CD14-positive monocyte (primary cell): Measurements from ENCODE around the gene IGF1R. TPM values are rescaled to one million over a fixed set of nuclear protein-coding genes. Genes with fewer than 3 reads are reported as not detected.

Experiments
- DNase-seq, 3 donors: peaks; one replicate each; pipeline ENCODE4 v3.0.0-alpha.2; 2011 to 2022
- H2AFZ ChIP-seq: 2 replicates; pipeline ENCODE4 v1.6.0; 2012; ENCODE audit warnings: mild to moderate bottlenecking, low read depth, low read length, inconsistent platforms; ENCODE audit not compliant: insufficient read depth, poor library complexity, severe bottlenecking
- H3K27ac ChIP-seq, 2 donors: 1 replicate in 1 of 2; 2 replicates in 1 of 2; pipeline ENCODE4 v1.5.1; 2012 to 2013; ENCODE audit warnings: low read length in 2 of 2, control low read depth in 1 of 2, inconsistent platforms in 1 of 2, low read depth in 1 of 2, mild to moderate bottlenecking in 1 of 2
- H3K27me3 ChIP-seq, 2 donors: one replicate each; pipeline versions ENCODE4 v1.6.0 to v1.6.1; 2011 to 2013; ENCODE audit warnings: low read length in 2 of 2; ENCODE audit not compliant: control insufficient read depth in 2 of 2, insufficient read depth in 2 of 2
- H3K36me3 ChIP-seq, 2 donors: replicated peaks in 1 of 2; 1 replicate in 1 of 2; 2 replicates in 1 of 2; pipeline versions ENCODE4 v1.5.1 to v1.6.1; 2012 to 2013; ENCODE audit warnings: low read length in 2 of 2, control low read depth in 1 of 2, inconsistent platforms in 1 of 2, mild to moderate bottlenecking in 1 of 2; ENCODE audit not compliant: insufficient read depth in 2 of 2, control insufficient read depth in 1 of 2
- H3K4me1 ChIP-seq, 2 donors: 1 replicate in 1 of 2; 2 replicates in 1 of 2; pipeline versions ENCODE4 v1.5.1 to v1.6.1; 2012 to 2013; ENCODE audit warnings: low read length in 2 of 2, control low read depth in 1 of 2, inconsistent platforms in 1 of 2, mild to moderate bottlenecking in 1 of 2, moderate library complexity in 1 of 2; ENCODE audit not compliant: insufficient read depth in 2 of 2, control insufficient read depth in 1 of 2
- H3K4me2 ChIP-seq: replicated peaks from 2 replicates; pipeline ENCODE3; 2012; ENCODE audit warnings: low read length, moderate library complexity, mild to moderate bottlenecking; ENCODE audit not compliant: poor library complexity, severe bottlenecking; ENCODE audit errors: extremely low read depth
- H3K4me3 ChIP-seq, 3 experiments: fragments of 200-600 bp in 1 of 3; sonication (generic) in 1 of 3; replicated peaks in 1 of 3; 1 replicate in 2 of 3; 2 replicates in 1 of 3; pipeline ENCODE4 v1.5.1; 2011 to 2013; ENCODE audit warnings: low read length in 3 of 3, mild to moderate bottlenecking in 3 of 3, control low read depth in 2 of 3, low read depth in 2 of 3, inconsistent platforms in 1 of 3, moderate library complexity in 1 of 3
- H3K79me2 ChIP-seq: 2 replicates; pipeline ENCODE4 v1.6.0; 2012; ENCODE audit warnings: mild to moderate bottlenecking, control low read depth, inconsistent platforms, low read length, moderate library complexity; ENCODE audit not compliant: insufficient read depth
- H3K9ac ChIP-seq: 2 replicates; pipeline ENCODE4 v1.6.0; 2017; ENCODE audit warnings: low read length, mild to moderate bottlenecking; ENCODE audit not compliant: insufficient read depth, poor library complexity, severe bottlenecking
- H3K9me3 ChIP-seq, 2 donors: replicated peaks in 1 of 2; 1 replicate in 1 of 2; 2 replicates in 1 of 2; pipeline versions ENCODE4 v1.5.1 to v1.6.1; 2012 to 2013; ENCODE audit warnings: low read length in 2 of 2, control low read depth in 1 of 2; ENCODE audit not compliant: control insufficient read depth in 1 of 2, insufficient read depth in 1 of 2
- H4K20me1 ChIP-seq: 2 replicates; pipeline ENCODE4 v1.6.0; 2012; ENCODE audit warnings: mild to moderate bottlenecking, low read length, control low read depth, moderate library complexity; ENCODE audit not compliant: insufficient read depth
- H3K27ac Mint-ChIP-seq, 7 donors: one replicate each; pipeline ENCODE4 v1.8.0; 2020; ENCODE audit warnings: mild to moderate bottlenecking in 7 of 7, mixed read lengths in 7 of 7, moderate library complexity in 6 of 7, inconsistent platforms in 2 of 7
- H3K27me3 Mint-ChIP-seq, 3 donors: one replicate each; pipeline ENCODE4 v1.8.0; 2021 to 2022; ENCODE audit warnings: low read depth in 3 of 3, mild to moderate bottlenecking in 3 of 3, mixed read lengths in 3 of 3, moderate library complexity in 3 of 3, inconsistent platforms in 1 of 3
- H3K36me3 Mint-ChIP-seq, 2 donors: one replicate each; pipeline ENCODE4 v1.8.0; 2020; ENCODE audit warnings: mixed read lengths in 2 of 2, inconsistent platforms in 1 of 2, mild to moderate bottlenecking in 1 of 2
- H3K4me1 Mint-ChIP-seq: one replicate; pipeline ENCODE4 v1.8.0; 2020; ENCODE audit warnings: mild to moderate bottlenecking, mixed read lengths
- H3K4me3 Mint-ChIP-seq, 2 donors: one replicate each; pipeline ENCODE4 v1.8.0; 2020; ENCODE audit warnings: mild to moderate bottlenecking in 2 of 2, mixed read lengths in 2 of 2, moderate library complexity in 1 of 2
- H3K9me3 Mint-ChIP-seq, 7 donors: one replicate each; pipeline ENCODE4 v1.8.0; 2020 to 2022; ENCODE audit warnings: mixed read lengths in 7 of 7, mild to moderate bottlenecking in 6 of 7, moderate library complexity in 6 of 7, inconsistent platforms in 2 of 7
- CTCF ChIP-seq: fragments of 200-600 bp; IDR thresholded peaks from one replicate; pipeline ENCODE4 v1.8.0; 2022; ENCODE audit warnings: antibody characterized with exemption, mild to moderate bottlenecking
- WGBS: methylation state at CpG from one replicate; pipeline ENCODE4 v1.1.5; 2013; ENCODE audit warnings: missing lambda C conversion rate; ENCODE audit not compliant: insufficient coverage; 5-methylcytosine and 5-hydroxymethylcytosine counted together
- intact Hi-C, 2 donors: fragments of 100-400 bp; cut with micrococcal nuclease; formaldehyde crosslinking; loops; one replicate each; pipeline versions ENCODE4 v1.15.0 to v1.15.1; 2023
- polyA plus RNA-seq, 3 donors: library from polyadenylated mRNA; depleted of rRNA in 1 of 3; unstranded in 2 of 3; stranded (reverse) in 1 of 3; fragments of 300-500 nt in 2 of 3; fragments of >200 nt in 1 of 3; fragmentation: Illumina TruSeq in 2 of 3; gene quantifications; 1 replicate in 2 of 3; 2 replicates in 1 of 3; pipeline ENCODE4 v1.2.3, GENCODE V29; 2012 to 2021

The IGF1R gene
- polyA plus RNA-seq, 3 donors = 0.35 to 4.9 (median 0.67) TPM

- Histone ChIP-seq H3K27ac (peak overlapping the region; percentile 40 to 72), H3K4me3 (no peak overlapping the region), H3K9me3 (no peaks in the 10 kb centered on the region), H4K20me1 (no peaks in the 10 kb centered on the region), H3K27me3 (no peaks in the 10 kb centered on the region), H2AFZ (peak overlapping the region; percentile 9), H3K9ac (no peak overlapping the region), H3K79me2 (no peaks in the 10 kb centered on the region), H3K4me1 (peaks cover 13 to 37% of the 10 kb centered on the region in 2 donors), H3K36me3 (peaks cover 2 to 21% of the 10 kb centered on the region in 2 donors), H3K4me2 (no peak overlapping the region)
- Mint-ChIP-seq H3K27me3 (peaks cover 0 to 2% (median 0%) of the 10 kb centered on the region in 3 donors), H3K9me3 (no peaks in the 10 kb centered on the region), H3K4me3 (no peak overlapping the region), H3K4me1 (peaks cover 32% of the 10 kb centered on the region), H3K27ac (peak overlapping the region; percentile 78 to 97 (median 93)), H3K36me3 (peaks cover 32 to 40% of the 10 kb centered on the region in 2 donors)
- TF ChIP-seq CTCF = no peak
- peak; percentile 83 to 90 (median 88) for DNase-seq
- 38% methylated on average over 10 of the region's 20 CpGs for WGBS
- intact Hi-C loops = no loop called here
Measured at GRCh38 chr15:98899272-98900021, 251.1 kb downstream of the IGF1R start.

GRCh38 chr15:98900356-98900755, 252.0 kb downstream of the IGF1R start:
- WGBS = 94% methylated on average over 2 of the region's 5 CpGs
- H2AFZ ChIP-seq = no peak overlapping the region
- no peak for TF ChIP-seq CTCF
- H3K4me1 ChIP-seq = peaks cover 17 to 42% of the 10 kb centered on the region in 2 donors
- H3K4me1 Mint-ChIP-seq = peaks cover 38% of the 10 kb centered on the region
- H3K27me3 Mint-ChIP-seq = peaks cover 0 to 2% (median 0%) of the 10 kb centered on the region in 3 donors
- H3K4me3 ChIP-seq = no peak overlapping the region
- peak overlapping the region; percentile 58 to 94 (median 81) for H3K27ac Mint-ChIP-seq
- no peaks in the 10 kb centered on the region for H3K9me3 ChIP-seq
- no peaks in the 10 kb centered on the region for H3K9me3 Mint-ChIP-seq
- H3K27me3 ChIP-seq = no peaks in the 10 kb centered on the region
- no peaks in the 10 kb centered on the region for H4K20me1 ChIP-seq
- DNase-seq = no peak
- H3K9ac ChIP-seq = no peak overlapping the region
- H3K36me3 Mint-ChIP-seq = peaks cover 29 to 36% of the 10 kb centered on the region in 2 donors
- intact Hi-C loops = no loop called here
- peak overlapping the region in 1 of 2 donors; percentile 72 for H3K27ac ChIP-seq
- peaks cover 3% of the 10 kb centered on the region for H3K79me2 ChIP-seq
- H3K4me2 ChIP-seq = no peak overlapping the region
- peaks cover 2 to 21% of the 10 kb centered on the region in 2 donors for H3K36me3 ChIP-seq
- no peak overlapping the region for H3K4me3 Mint-ChIP-seq
